Endothelial cell of umbilical vein (primary cell): Measurements from ENCODE around the gene THSD4. TPM values are rescaled to one million over a fixed set of nuclear protein-coding genes. Genes with fewer than 3 reads are reported as not detected.

Source experiments
- BruUV-seq: library from RNA; stranded (reverse); fragments of 400-500 nt; replicated peaks from 2 replicates; lab custom pipeline; 2021; lab: Mats Ljungman, UMichigan
- CTCF ChIA-PET: fragments of 300-600, 350-600 bp; sonication (Branson Sonifier 250); formaldehyde crosslinking; loops from one replicate; lab custom pipeline; 2021; ENCODE audit warnings: antibody characterized with exemption, inconsistent platforms; lab: Charles Lee
- POLR2A ChIA-PET: fragments of 300-600, 350-600 bp; sonication (Branson Sonifier 250); formaldehyde crosslinking; loops from one replicate; lab custom pipeline; 2021; ENCODE audit warnings: antibody characterized with exemption, inconsistent platforms; lab: Charles Lee
- DNase-seq: peaks from one replicate; pipeline ENCODE4 v3.0.0-alpha.2; 2011; ENCODE audit warnings: low read depth, low spot score
- FAIRE-seq: peaks from 2 replicates; lab custom pipeline; 2011; peaks lifted over from hg19 to GRCh38; lab: Jason Lieb, UNC
- H2AFZ ChIP-seq: 2 replicates; pipeline ENCODE4 v1.6.0; 2012; ENCODE audit warnings: low read depth, low read length, control low read depth, inconsistent platforms
- H3K27ac ChIP-seq: 2 replicates; pipeline ENCODE4 v1.5.1; 2011; ENCODE audit warnings: low read depth, mild to moderate bottlenecking, control low read depth, low read length, moderate library complexity; ENCODE audit not compliant: insufficient read depth
- H3K27me3 ChIP-seq, 2 experiments: 2 replicates each; pipeline versions ENCODE4 v1.6.0 to v1.6.1; 2011; ENCODE audit warnings: low read length in 2 of 2, mixed read lengths in 1 of 2; ENCODE audit not compliant: control insufficient read depth in 2 of 2, insufficient read depth in 2 of 2
- H3K36me3 ChIP-seq, 2 experiments: 2 replicates in 1 of 2; 3 replicates in 1 of 2; pipeline ENCODE4 v1.5.1; 2011; ENCODE audit warnings: low read length in 2 of 2, mild to moderate bottlenecking in 1 of 2, moderate library complexity in 1 of 2; ENCODE audit not compliant: control insufficient read depth in 2 of 2, insufficient read depth in 2 of 2; ENCODE audit errors: extremely low read depth in 1 of 2
- H3K4me1 ChIP-seq: 3 replicates; pipeline ENCODE4 v1.5.1; 2011; ENCODE audit warnings: mild to moderate bottlenecking, low read length; ENCODE audit not compliant: control insufficient read depth, insufficient read depth; ENCODE audit errors: extremely low read depth
- H3K4me2 ChIP-seq: 2 replicates; pipeline ENCODE4 v1.6.1; 2011; ENCODE audit warnings: low read length, control low read depth, mixed read lengths; ENCODE audit not compliant: insufficient read depth
- H3K4me3 ChIP-seq, 3 experiments: fragments of 200-600 bp in 1 of 3; sonication (generic), shearing (Covaris generic) in 1 of 3; replicated peaks in 1 of 3; 2 replicates each; pipeline ENCODE4 v1.5.1; 2011 to 2016; ENCODE audit warnings: control low read depth in 3 of 3, low read length in 3 of 3, mild to moderate bottlenecking in 2 of 3, inconsistent platforms in 1 of 3, low read depth in 1 of 3, moderate library complexity in 1 of 3; ENCODE audit not compliant: insufficient read depth in 1 of 3
- H3K79me2 ChIP-seq: 2 replicates; pipeline ENCODE4 v1.6.0; 2012; ENCODE audit warnings: low read length, inconsistent platforms; ENCODE audit not compliant: control insufficient read depth, insufficient read depth
- H3K9ac ChIP-seq: replicated peaks from 2 replicates; pipeline ENCODE3; 2011; ENCODE audit warnings: low read length, control low read depth; ENCODE audit not compliant: insufficient read depth; ENCODE audit errors: extremely low read depth
- H3K9me1 ChIP-seq: replicated peaks from 3 replicates; pipeline ENCODE4 v1.6.0; 2011; ENCODE audit warnings: mild to moderate bottlenecking, low read length; ENCODE audit not compliant: control insufficient read depth, insufficient read depth; ENCODE audit errors: extremely low read depth
- H3K9me3 ChIP-seq: replicated peaks from 2 replicates; pipeline ENCODE4 v1.5.1; 2012; ENCODE audit warnings: low read length, inconsistent platforms; ENCODE audit not compliant: control insufficient read depth, insufficient read depth
- H4K20me1 ChIP-seq: replicated peaks from 2 replicates; pipeline ENCODE3; 2011; ENCODE audit warnings: mild to moderate bottlenecking, low read length; ENCODE audit not compliant: control insufficient read depth, insufficient read depth; ENCODE audit errors: extremely low read depth
- EZH2 ChIP-seq: IDR thresholded peaks from 2 replicates; pipeline ENCODE4 v1.6.1; 2012; ENCODE audit warnings: borderline replicate concordance, low read depth, mild to moderate bottlenecking, moderate library complexity, low read length, inconsistent platforms; ENCODE audit not compliant: severe bottlenecking
- FOS ChIP-seq: IDR thresholded peaks from 2 replicates; pipeline ENCODE4 v1.6.1; 2011; ENCODE audit warnings: mild to moderate bottlenecking, low read length, moderate library complexity, borderline replicate concordance; ENCODE audit not compliant: insufficient read depth
- GATA2 ChIP-seq: IDR thresholded peaks from 2 replicates; pipeline ENCODE4 v1.7.0; 2011; ENCODE audit warnings: low read depth, mild to moderate bottlenecking, moderate library complexity, mixed read lengths, low read length; ENCODE audit not compliant: insufficient read length, insufficient read depth
- JUN ChIP-seq: IDR thresholded peaks from 2 replicates; pipeline ENCODE4 v1.6.1; 2011; ENCODE audit warnings: borderline replicate concordance, low read depth; ENCODE audit not compliant: insufficient read length, insufficient read depth
- MAX ChIP-seq: IDR thresholded peaks from 2 replicates; pipeline ENCODE4 v1.6.1; 2011; ENCODE audit not compliant: insufficient read depth, insufficient read length
- MYC ChIP-seq: IDR thresholded peaks from one replicate; pipeline ENCODE4 v1.6.1; 2011; ENCODE audit warnings: mild to moderate bottlenecking, low read depth, low read length
- POLR2A ChIP-seq: IDR thresholded peaks from 2 replicates; pipeline ENCODE4 v1.6.1; 2012; ENCODE audit warnings: low read depth, mild to moderate bottlenecking, control low read depth, low read length
- POLR2AphosphoS5 ChIP-seq: IDR thresholded peaks from 2 replicates; pipeline ENCODE4 v1.6.1; 2012; ENCODE audit warnings: low read depth, mild to moderate bottlenecking, control low read depth, low read length, moderate library complexity; ENCODE audit not compliant: insufficient read depth
- dilution Hi-C: fragments of 300-500 bp; cut with MboI; formaldehyde crosslinking; loops from one replicate; pipeline ENCODE4 v1.15.0; 2019; ENCODE audit warnings: low sequenced_read_pairs; ENCODE audit not compliant: extremely low pct_ligation_motif_present
- intact Hi-C: fragments of 100-400 bp; cut with micrococcal nuclease; formaldehyde crosslinking; loops from one replicate; pipeline ENCODE4 v1.10.0; 2022
- polyA plus RNA-seq, 4 experiments: library from polyadenylated mRNA; depleted of rRNA in 3 of 4; stranded (reverse) in 3 of 4; unstranded in 1 of 4; fragments of >200 nt; gene quantifications; 2 replicates each; pipeline versions ENCODE4 v1.2.1 to v1.2.3, GENCODE V29; 2011 to 2012; ENCODE audit warnings: missing spikeins in 1 of 4
- total RNA-seq: library from RNA; stranded (reverse); gene quantifications from 2 replicates; pipeline ENCODE4 v1.2.3, GENCODE V29; 2021
- TF ChIP-seq, protein P1 (sequence below), 2 donors: IDR thresholded peaks; 1 replicate in 1 of 2; 2 replicates in 1 of 2; pipeline ENCODE4 v1.5.1; 2011; ENCODE audit warnings: low read length in 2 of 2, mild to moderate bottlenecking in 2 of 2, moderate library complexity in 2 of 2, control low read depth in 1 of 2, inconsistent platforms in 1 of 2, low read depth in 1 of 2; ENCODE audit not compliant: insufficient read depth in 1 of 2; ENCODE audit errors: extremely low read depth in 1 of 2

Gene THSD4
- total and polyA plus RNA-seq, 2 donors (not counting 3 experiments of a cell fraction or from before 2014, with no cell fraction given), result 9.9 to 25.4 TPM

GRCh38 chr15:71435552-71435951 lies 320.3 kb downstream of the THSD4 start:
- DNase-seq (no peak), FAIRE-seq (no peak)
- Histone ChIP-seq H3K9me3 (no peaks in the 10 kb centered on the region), H3K4me3 (no peak overlapping the region), H3K36me3 (no peaks in the 10 kb centered on the region), H3K4me2 (no peak overlapping the region), H3K79me2 (no peaks in the 10 kb centered on the region), H3K4me1 (no peaks in the 10 kb centered on the region), H3K9ac (no peak overlapping the region), H3K27ac (no peak overlapping the region), H4K20me1 (no peaks in the 10 kb centered on the region), H3K27me3 (no peaks in the 10 kb centered on the region), H2AFZ (no peak overlapping the region), H3K9me1 (no peaks in the 10 kb centered on the region)
- dilution Hi-C loops, result no loop called here
- intact Hi-C loops, result no loop called here
- TF ChIP-seq POLR2AphosphoS5 (no peak), FOS (no peak), POLR2A (no peak), MAX (no peak), EZH2 (no peak), GATA2 (no peak), MYC (no peak), JUN (no peak)
- TF ChIP-seq, protein P1, sequence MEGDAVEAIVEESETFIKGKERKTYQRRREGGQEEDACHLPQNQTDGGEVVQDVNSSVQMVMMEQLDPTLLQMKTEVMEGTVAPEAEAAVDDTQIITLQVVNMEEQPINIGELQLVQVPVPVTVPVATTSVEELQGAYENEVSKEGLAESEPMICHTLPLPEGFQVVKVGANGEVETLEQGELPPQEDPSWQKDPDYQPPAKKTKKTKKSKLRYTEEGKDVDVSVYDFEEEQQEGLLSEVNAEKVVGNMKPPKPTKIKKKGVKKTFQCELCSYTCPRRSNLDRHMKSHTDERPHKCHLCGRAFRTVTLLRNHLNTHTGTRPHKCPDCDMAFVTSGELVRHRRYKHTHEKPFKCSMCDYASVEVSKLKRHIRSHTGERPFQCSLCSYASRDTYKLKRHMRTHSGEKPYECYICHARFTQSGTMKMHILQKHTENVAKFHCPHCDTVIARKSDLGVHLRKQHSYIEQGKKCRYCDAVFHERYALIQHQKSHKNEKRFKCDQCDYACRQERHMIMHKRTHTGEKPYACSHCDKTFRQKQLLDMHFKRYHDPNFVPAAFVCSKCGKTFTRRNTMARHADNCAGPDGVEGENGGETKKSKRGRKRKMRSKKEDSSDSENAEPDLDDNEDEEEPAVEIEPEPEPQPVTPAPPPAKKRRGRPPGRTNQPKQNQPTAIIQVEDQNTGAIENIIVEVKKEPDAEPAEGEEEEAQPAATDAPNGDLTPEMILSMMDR (IDR thresholded peaks at IDR 0.05; ENCODE audit: extremely low read depth in 1 of 2, insufficient read depth in 1 of 2, low read depth in 1 of 2, low read length in 2 of 2), result no peak
- CTCF ChIA-PET, result interaction anchor here (1.2 to 1.5 kb wide), 3 partner anchors 12 to 424 kb away, joined by 3 to 6 read pairs (median 5); no protein-coding TSS in a partner anchor
- POLR2A ChIA-PET, result no interaction called here
- BruUV-seq, result no TSS peak
